ENCODE results near the gene GNAT3.
A peak's percentile ranks its signal among the peaks of the same experiment; 100 is the strongest.

GNAT3 gene

DNA sequence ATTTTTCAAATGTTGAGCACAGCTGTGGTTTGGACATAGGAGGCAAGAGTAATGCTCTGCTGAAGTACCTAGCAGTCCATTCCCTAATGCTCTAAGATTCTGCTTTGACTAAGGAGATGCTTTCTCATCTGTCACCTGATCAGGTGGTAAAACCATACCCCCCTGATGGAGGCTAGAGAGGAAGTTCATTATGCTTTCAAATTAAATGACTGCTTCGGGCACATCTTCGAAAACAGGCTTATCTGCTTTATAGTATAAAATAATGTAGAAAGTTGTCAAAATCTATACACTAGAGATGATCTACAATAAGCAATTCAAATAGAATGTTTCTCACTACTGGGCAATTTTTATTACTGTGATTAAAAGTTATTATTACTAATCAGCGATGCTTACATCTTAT lies at the start of gene GNAT3:
Gene GNAT3 (minus strand): TSS at position 101 of the 400 bp plus-strand sequence. CDS start 138 bp downstream, outside the sequence.
- no peak for DNase-seq

DNA sequence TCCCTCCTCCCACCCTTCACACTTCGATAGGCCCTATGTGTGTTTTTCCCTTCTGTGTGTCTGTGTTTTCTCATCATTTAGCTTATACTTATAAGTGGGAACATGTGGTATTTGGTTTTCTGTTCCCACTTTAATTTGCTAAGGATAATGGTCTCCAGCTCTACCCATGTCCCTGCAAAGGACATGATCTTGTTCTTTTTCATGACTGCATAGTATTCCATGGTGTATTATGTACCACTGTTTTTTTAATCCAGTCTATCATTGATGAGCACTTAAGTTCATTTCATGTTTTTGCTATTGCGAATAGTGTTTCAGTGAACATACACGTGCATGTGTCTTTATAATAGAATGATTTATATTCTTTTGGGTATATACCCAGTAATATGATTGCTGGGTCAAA lies 46.3 kb upstream of the GNAT3 start:
- DNase-seq = no peak

DNA sequence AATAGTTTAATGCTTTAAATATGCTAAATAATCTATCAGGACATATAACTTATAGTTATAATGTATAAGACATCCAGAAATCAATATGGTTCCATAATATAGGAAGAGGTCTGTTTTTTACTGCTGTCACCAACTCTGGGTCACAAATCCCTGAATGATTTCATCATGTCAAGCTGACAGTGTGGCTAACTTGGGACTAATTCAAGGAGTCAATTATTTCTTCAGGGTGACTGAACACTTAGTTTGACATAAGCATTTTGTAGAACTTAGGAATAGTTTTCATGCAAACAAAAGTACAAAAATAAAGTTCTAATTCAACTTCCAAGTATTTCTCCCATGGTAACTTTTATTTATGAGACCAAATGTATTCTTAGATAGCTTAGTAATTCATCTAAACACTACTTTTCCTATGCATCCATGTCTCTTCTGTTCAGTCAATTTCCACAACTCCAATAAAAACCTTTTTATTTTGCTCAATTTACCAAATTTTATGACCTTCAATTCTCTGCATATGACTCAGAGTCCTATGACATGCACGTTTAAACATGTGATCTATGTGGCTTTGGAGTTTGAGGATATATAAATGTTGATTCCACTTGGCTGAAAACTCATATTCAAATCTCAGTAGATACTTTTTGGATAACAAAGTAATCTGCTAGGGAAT lies 40.3 kb upstream of the GNAT3 start:
- no peak for DNase-seq

DNA sequence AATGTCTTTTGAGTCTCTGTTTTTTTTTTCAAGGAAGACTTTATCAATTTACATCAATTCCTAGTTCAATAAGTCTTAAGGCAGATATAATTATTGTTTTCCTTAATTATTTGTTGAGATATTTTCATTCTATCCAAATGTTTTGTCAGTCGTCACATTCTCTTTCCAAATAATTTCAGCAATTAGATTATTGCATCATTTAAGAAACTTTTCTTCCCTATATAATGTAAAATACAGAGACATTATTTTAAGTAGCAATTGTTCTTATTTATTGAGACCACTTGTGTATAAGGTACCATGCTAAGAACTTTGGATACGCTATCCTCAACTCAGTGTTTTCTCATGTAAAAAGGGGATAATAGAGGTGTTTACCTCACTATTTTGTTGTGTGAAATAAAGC lies 38.1 kb upstream of the GNAT3 start:
- DNase-seq = no peak

DNA sequence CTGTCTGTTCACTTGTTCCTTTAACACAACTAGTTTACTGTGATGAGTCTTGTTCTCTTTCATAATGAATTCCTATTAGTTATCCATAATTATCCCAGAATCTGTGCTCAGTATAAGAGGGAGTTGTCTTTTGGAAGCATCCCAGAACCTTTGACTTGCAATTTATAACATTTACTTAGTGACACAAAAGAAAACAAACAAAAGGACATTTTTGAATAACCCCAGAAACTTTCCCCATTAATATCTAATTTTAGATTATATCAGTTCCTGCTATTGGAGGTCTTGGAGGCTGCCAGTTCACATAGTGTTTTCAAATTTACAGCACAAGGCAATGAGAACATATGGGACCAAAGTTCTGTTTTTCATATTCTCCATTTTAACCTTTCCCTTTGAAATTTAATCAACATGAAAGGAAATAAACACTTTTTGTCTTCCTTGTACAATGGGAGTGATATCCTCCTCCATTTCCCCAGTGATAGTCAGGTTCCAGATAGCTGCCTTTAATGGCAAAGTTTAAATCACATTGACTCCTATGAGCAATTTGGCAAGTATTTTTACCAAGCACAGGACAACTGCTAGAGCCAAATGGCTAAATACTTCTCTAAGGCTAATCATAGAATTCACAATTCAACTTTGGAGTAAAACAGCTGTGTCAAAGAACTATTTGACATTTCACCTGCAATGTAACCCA lies 37.1 kb upstream of the GNAT3 start:
- DNase-seq = no peak

DNA sequence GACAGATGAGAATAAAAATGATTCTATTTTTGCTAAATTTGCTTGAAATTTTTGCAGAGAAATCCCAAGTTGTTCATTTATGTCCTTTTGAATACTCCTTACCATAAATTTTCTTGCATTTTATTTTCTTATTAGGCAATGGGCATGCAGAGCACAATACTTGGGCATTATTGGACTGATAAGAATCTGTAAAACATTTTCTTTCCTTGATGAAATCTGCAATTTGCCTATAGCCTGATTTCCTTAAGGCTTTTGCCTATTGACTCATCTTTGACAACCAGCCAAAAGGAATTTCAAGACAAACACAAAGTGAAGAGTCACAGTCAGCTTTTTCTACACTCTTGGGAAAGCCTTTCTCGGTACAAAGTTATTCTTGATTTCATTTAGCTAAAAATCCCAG lies 30.5 kb upstream of the GNAT3 start:
- no peak for DNase-seq

- no peak for DNase-seq
These were observed 29.0 kb upstream of the GNAT3 start for GRCh38 chr7:80540836-80541235.

- no peak for DNase-seq
These were observed 25.2 kb upstream of the GNAT3 start for GRCh38 chr7:80537091-80537490.

DNA sequence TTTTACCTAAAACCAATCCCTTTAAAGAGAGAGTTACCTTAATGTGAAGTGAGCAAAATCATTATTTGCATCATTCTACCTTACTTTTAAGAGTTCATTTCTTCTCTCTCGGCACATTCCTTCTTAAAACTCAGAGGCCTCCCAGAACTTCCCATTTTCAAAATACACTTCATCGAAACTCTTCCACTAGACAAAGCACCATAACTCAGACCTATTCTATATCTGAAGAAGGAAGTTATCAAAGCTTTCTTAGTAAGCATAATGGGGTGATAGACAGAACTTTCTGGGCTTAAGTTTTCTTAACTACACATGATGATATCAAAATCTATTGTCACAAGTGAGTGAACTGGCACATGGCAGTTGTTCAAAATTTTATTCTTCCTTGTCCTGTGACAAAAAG lies 24.6 kb upstream of the GNAT3 start:
- DNase-seq = no peak

DNA sequence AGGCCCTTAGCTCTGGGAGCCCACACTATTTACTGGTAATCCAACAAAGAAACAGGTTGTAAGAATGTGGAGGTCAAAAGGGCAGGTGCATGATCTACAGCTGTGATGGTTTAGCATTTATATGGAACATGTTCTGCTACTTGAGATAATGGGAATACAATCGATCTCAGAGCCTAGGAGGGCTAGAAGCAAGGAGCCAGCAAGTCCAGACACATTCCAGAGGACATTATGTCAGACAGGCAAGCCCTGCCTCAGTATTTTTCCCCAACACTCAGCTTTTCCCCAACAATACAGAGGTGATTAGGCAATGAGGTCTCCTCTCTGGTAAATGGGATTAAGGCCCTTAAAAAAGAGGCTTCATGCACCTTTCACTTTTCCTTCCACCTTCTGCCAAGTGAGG lies 21.4 kb upstream of the GNAT3 start:
- DNase-seq = peak; percentile 62

GRCh38 chr7:80532153-80532552 lies 20.3 kb upstream of the GNAT3 start:
- no peak for DNase-seq

- no peak for DNase-seq
These were observed 18.3 kb upstream of the GNAT3 start for GRCh38 chr7:80530136-80530535.

- no peak for DNase-seq
These were observed 17.5 kb upstream of the GNAT3 start for GRCh38 chr7:80529362-80529761.

GRCh38 chr7:80528689-80529088 lies 16.8 kb upstream of the GNAT3 start:
- DNase-seq = no peak

DNA sequence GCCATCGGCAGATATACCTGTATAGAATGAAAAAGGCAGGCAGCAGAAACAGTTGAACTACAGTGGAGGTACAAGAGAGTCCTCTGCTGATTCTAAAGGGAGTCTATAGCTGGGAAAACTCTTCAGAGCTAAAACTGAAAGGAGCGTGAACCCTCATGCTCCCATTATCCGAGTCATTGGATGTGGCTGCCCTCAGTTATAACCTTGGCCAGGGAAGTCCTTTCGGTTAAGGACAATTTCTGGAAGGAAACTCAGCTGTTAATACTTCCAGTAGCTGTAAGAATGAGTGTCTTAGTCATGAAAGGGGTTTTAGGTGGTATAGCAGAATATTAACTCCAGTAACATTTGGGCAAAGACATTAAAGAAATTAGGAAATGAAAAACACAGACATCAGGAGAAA lies 14.6 kb upstream of the GNAT3 start:
- no peak for DNase-seq

DNA sequence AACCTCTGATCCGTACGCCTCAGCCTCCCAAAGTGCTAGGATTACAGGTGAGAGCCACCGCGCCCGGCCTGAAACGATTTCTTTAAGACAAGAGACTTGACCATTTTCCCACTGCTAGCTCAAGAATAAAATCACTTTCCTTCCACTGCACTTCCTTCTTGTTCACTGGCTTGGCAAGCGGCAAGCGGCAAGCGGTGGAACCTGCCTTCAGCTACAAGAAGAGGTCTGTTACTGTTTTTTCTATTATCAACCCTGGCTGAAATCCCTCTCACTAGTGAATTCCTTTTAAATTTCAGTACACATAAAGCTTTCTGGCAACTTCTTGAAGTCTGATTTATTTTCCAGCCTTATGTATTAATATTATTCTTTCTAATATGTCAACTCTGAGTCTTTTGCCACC lies 12.8 kb upstream of the GNAT3 start:
- DNase-seq = no peak

DNA sequence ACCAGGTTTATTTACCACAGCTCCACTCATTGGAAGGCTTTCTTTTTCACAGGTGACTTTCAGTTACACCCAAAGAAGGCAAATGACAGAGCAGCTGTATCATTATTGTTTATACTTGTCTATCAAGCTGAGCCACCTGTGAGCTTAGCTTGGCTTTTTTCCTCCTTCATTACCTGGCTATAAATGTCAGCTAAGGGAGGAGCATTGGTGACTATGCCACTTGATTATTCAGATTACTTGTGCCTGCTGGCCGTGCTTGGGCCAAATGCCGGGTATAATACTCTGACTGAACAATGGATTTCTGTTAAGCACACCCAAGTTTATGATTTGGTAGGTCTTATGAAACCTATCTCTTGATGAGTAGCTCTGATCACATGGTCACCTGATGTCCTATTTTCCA lies 9.9 kb upstream of the GNAT3 start:
- DNase-seq = no peak

DNA sequence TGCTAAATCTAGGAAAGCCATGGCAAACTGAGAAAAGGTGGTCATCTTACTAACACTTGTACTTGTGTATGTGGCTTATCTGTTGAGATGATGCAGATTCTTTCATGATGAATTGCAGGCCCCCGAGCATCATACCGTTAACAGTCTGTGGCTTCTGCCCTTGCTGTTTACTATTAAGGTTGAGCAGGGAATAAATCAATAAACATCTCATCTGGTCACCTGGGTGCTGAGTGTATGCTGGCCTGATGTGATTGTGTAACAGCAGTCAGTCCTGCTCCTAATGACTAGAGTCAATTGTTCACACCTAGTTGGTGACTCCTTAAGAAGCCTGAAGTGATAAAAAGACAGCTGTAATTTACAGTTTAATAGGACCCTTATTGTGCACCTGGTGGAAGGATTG lies 8.3 kb upstream of the GNAT3 start:
- no peak for DNase-seq

GRCh38 chr7:80517282-80517747 lies 5.5 kb upstream of the GNAT3 start:
- no peak for DNase-seq

GRCh38 chr7:80515298-80515697 lies 3.4 kb upstream of the GNAT3 start:
- DNase-seq = no peak

DNA sequence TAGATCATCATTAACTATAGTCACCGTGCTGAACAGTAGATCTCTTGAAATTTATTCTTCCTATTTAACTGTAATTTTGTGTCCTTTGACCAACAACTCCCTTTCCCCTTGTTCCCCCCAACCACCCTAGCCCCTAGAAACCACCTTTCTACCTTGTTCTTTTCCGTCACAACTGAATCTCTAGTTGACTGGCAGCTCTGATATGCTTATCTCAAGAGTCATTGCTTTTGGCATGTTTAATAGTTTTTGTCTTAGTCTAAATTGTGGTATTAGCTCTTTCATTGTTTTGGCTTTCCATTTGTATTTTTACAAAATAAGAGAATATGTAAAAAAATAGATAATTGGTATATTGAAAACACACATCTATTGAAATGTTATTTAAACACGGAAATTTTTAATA lies 1.8 kb downstream of the GNAT3 start:
- no peak for DNase-seq

GRCh38 chr7:80508440-80508839 lies 3.4 kb downstream of the GNAT3 start:
- no peak for DNase-seq

- no peak for DNase-seq
These were observed 5.9 kb downstream of the GNAT3 start for GRCh38 chr7:80505900-80506500.

GRCh38 chr7:80500325-80500724 lies 11.5 kb downstream of the GNAT3 start:
- DNase-seq = no peak
